ENCODE data around the gene SOX13.

DNA sequence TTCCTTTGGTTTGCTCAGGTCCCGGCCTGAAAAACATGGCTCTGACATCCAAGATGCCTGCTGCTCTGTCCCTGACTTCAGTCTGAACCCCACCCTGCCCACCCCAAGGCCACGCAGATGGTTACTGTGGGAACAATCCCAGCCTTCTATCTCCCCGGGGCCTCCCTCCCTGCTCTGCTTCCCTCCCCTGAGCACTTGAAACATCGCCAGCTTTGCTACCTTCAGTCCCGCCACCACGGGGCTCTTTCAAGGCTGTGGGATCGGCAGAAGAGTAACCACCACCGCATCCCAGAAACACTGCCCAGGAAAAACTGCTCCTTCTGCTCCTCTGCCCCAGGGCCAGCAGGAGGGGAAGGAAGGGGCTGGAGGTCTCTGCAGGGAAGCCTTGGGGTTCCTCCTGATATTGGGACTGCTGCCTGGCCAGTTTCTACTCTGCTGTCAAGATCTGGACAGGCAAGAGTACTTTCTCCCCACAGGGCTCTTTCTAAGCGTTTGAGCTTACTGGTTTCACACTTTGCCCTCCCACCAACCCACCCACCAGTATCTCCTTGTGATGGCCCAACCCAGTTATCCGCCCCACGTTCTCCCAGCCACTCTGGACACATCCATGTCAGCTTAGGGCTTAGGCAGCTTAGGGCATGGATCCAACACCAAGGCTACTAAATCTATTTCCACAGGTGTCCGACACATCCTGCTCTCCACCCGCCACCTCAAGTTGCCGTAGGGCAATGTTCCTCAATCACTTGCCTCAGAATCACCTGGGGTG, 70.5 kb downstream of the SOX13 start:
- TF ChIP-seq, protein P1, sequence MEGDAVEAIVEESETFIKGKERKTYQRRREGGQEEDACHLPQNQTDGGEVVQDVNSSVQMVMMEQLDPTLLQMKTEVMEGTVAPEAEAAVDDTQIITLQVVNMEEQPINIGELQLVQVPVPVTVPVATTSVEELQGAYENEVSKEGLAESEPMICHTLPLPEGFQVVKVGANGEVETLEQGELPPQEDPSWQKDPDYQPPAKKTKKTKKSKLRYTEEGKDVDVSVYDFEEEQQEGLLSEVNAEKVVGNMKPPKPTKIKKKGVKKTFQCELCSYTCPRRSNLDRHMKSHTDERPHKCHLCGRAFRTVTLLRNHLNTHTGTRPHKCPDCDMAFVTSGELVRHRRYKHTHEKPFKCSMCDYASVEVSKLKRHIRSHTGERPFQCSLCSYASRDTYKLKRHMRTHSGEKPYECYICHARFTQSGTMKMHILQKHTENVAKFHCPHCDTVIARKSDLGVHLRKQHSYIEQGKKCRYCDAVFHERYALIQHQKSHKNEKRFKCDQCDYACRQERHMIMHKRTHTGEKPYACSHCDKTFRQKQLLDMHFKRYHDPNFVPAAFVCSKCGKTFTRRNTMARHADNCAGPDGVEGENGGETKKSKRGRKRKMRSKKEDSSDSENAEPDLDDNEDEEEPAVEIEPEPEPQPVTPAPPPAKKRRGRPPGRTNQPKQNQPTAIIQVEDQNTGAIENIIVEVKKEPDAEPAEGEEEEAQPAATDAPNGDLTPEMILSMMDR (optimal IDR thresholded peaks at IDR 0.05 in 1 of 3, IDR thresholded peaks at IDR 0.05 in 1 of 3, conservative IDR thresholded peaks at IDR 0.05 in 1 of 3; ENCODE audit: extremely low read depth in 1 of 3, insufficient read depth in 2 of 3, low read length in 3 of 3), result no peak
- TF ChIP-seq EZH2 (IDR thresholded peaks at IDR 0.05; ENCODE audit: low read length), result no peak
